DMS153 treated with DMSO at 0.1 percent for 48 hours (cell line): ENCODE results near the gene MSMO1.

Source experiments
- DNase-seq: peaks from one replicate; lab custom pipeline; 2025; ENCODE audit not compliant: unreplicated experiment; lab: John Stamatoyannopoulos, UW

Gene MSMO1

DNA sequence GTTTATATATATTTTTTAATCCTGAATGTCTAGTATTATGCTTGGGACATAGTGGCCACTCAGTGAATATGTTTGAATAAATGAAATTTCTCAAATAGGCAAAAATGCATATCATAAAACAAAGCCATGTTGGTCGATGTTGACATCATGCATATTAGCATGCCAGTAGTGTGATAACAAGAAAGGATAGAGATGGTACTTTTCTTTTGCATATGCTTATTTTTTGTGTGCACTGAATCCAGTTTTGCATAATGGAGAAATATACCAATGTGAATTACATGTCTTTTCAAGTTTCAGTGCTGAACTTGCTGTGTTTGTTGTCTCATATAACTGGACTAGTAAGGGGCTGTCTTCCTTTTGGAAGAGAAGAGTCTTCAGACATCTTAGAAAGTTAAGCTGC, 58.9 kb downstream of the MSMO1 start:
- no peak for DNase-seq

DNA sequence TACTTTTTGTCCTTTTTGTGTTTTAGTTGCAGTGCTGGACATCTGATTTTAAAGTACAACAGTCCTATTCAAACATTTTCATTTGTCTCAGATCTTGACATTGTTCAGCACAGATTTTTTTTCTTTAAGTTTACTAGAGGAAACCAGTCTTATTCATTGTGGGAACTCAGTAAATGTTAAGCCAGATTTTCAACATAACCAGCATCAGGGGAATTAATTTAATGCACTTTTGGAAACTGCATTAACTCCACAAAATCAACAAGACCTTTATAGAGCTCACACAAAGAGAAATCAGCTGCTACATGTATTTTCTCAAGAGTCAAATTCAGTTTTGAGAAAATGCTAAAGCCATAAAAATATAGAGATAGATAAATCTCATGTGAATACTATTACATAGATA, 61.3 kb downstream of the MSMO1 start:
- DNase-seq, result no peak
